ENCODE data around the gene NECTIN3.

DNA sequence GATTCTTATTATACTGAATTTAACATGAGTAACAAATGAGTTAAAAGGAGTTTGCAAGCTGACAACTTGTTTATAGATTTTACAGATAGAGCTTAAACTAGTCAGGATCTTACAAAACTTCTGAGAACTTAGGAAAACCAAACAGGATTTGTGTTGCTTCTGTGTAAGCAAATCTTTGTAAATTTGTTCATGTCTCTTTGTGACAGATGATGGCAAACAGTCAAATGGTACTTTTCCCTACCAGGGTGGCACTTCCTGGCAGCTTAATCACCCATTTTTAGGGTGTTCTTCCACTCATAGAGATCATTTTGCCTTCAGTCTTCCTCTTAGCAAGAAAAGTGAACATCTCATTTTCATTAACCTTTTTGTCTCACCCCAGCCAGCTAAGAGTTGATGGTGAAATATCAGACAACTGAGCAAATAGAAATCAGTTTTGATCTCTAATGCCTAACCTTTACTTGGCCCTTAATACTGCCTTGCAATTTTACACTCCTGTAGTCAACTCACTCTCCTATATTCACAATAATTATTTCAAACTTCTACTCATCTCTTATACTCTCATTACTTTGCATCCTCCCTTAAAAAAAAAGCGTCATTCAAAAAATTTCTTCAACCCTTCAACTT is 23.7 kb upstream of the NECTIN3 start:
- TF ChIP-seq, protein P1, sequence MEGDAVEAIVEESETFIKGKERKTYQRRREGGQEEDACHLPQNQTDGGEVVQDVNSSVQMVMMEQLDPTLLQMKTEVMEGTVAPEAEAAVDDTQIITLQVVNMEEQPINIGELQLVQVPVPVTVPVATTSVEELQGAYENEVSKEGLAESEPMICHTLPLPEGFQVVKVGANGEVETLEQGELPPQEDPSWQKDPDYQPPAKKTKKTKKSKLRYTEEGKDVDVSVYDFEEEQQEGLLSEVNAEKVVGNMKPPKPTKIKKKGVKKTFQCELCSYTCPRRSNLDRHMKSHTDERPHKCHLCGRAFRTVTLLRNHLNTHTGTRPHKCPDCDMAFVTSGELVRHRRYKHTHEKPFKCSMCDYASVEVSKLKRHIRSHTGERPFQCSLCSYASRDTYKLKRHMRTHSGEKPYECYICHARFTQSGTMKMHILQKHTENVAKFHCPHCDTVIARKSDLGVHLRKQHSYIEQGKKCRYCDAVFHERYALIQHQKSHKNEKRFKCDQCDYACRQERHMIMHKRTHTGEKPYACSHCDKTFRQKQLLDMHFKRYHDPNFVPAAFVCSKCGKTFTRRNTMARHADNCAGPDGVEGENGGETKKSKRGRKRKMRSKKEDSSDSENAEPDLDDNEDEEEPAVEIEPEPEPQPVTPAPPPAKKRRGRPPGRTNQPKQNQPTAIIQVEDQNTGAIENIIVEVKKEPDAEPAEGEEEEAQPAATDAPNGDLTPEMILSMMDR (conservative IDR thresholded peaks at IDR 0.05; ENCODE audit: low read length): no peak
- no peak for TF ChIP-seq EZH2phosphoT487 (IDR thresholded peaks at IDR 0.05; ENCODE audit: borderline replicate concordance, low read depth, low read length)
